Activated CD8-positive, alpha-beta memory T cell treated with anti-CD3 and anti-CD28 coated beads, Interleukin-2, amount 50 U/mL, for 24 hours (primary cell): ENCODE data around the gene NOTO.
"Not testable (repeated sequence)": the region's sequence is repeated elsewhere in the genome, so short reads cannot be mapped to it uniquely, and the experiment has no call there.

Experiments used
- DNase-seq: peaks from one replicate; pipeline ENCODE4 v3.0.0-alpha.2; 2020; ENCODE audit errors: extremely low read depth

Gene NOTO

GRCh38 chr2:73200281-73200680, 2.1 kb upstream of the NOTO start:
- DNase-seq = not testable (repeated sequence)

GRCh38 chr2:73203055-73203681, 794 bp downstream of the NOTO start:
- DNase-seq = no peak

- DNase-seq = no peak
Observed at GRCh38 chr2:73205611-73206010, 3.2 kb downstream of the NOTO start.

GRCh38 chr2:73208258-73208657, 5.9 kb downstream of the NOTO start:
- no peak for DNase-seq

- DNase-seq = no peak
Observed at GRCh38 chr2:73210019-73210418, 7.6 kb downstream of the NOTO start.

GRCh38 chr2:73210696-73211095, 8.3 kb downstream of the NOTO start:
- no peak for DNase-seq

- no peak for DNase-seq
Observed at GRCh38 chr2:73212098-73212447, 9.7 kb downstream of the NOTO start.

- no peak for DNase-seq
Observed at GRCh38 chr2:73212448-73213176, 10.2 kb downstream of the NOTO start.

- DNase-seq = peak; percentile 77
Observed at GRCh38 chr2:73214120-73215035, 12.0 kb downstream of the NOTO start, which contains the start of gene SMYD5. SMYD5 (plus strand) TSS chr2:73214245; CDS start chr2:73214267, 22 bp downstream.

- no peak for DNase-seq
Observed at GRCh38 chr2:73215254-73215653, 12.9 kb downstream of the NOTO start.

GRCh38 chr2:73217160-73217559, 14.8 kb downstream of the NOTO start:
- DNase-seq = no peak

- no peak for DNase-seq
Observed at GRCh38 chr2:73217826-73218225, 15.5 kb downstream of the NOTO start.

GRCh38 chr2:73218298-73218697, 15.9 kb downstream of the NOTO start:
- DNase-seq = no peak

GRCh38 chr2:73223821-73224220, 21.4 kb downstream of the NOTO start:
- DNase-seq = no peak

- no peak for DNase-seq
Observed at GRCh38 chr2:73225513-73226360, 23.4 kb downstream of the NOTO start.

- no peak for DNase-seq
Observed at GRCh38 chr2:73227086-73227485, 24.7 kb downstream of the NOTO start.

- DNase-seq = no peak
Observed at GRCh38 chr2:73228631-73229030, 26.3 kb downstream of the NOTO start.

- DNase-seq = no peak
Observed at GRCh38 chr2:73232403-73233153, 30.2 kb downstream of the NOTO start.

- peak; percentile 90 for DNase-seq
Observed at GRCh38 chr2:73233154-73233931, 31.0 kb downstream of the NOTO start, which contains the start of gene PRADC1. PRADC1 (minus strand) TSS chr2:73233239; CDS start chr2:73233160, 79 bp downstream.
